ENCODE results near the gene GID4.
"Not testable (repeated sequence)": the region's sequence is repeated elsewhere in the genome, so short reads cannot be mapped to it uniquely, and the experiment has no call there.

GID4 gene

DNA sequence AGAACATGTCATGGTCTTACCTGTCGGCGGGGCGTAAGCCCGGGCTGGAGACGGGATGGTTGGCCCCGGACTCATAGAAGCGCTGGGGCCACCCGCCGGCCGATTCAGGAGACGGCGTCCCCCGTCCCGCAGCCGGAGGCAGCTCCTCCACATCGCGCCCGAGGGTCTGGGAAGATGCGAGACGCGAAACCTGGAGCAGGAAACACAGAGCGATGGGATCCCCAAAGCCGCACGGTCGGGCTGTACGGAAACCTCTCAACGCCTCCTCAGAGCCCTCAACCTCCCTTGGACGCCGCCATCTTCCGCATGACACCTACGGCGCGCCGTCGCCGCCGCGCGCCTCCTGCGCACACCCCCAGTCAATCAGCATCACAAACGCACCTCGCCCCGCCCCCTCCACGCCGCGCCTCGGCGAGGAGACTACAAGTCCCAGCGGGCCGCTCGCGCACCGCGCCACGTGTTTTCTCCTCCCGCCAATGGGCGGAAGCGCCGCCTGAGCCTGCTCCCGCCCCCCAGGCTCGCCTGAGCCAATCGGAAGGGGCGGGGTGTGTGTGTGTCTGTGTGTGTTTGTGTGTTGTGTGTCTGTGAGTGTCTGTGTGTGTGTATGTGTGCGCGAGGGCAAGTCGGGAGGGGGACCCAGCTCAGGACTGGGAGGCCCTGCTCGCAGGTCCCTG is at the start of gene GID4, which contains the start of gene ATPAF2:
GID4 (plus strand) TSS at position 548 of the 674 bp plus-strand sequence; CDS start at position 605, 57 bp downstream.
ATPAF2 (minus strand) TSS at position 308 of the 674 bp plus-strand sequence; CDS start at position 153, 155 bp downstream.
- Histone ChIP-seq H3K36me3 (ENCODE audit: control insufficient read depth, insufficient read depth, low read length) (no peaks in the 10 kb centered on the region), H3K9ac (ENCODE audit: low read length) (peak within 1 kb of the TSS; percentile 81), H3K4me1 (ENCODE audit: control insufficient read depth, insufficient read depth, low read length) (peaks cover 17% of the 10 kb centered on the region), H3K4me3 (ENCODE audit: low read depth, low read length) (peak within 1 kb of the TSS; percentile 92), H3K27ac (ENCODE audit: low read depth, low read length) (no peak within 1 kb of the TSS), H3K27me3 (ENCODE audit: control insufficient read depth, insufficient read depth, low read length) (no peaks in the 10 kb centered on the region), H3K9me3 (ENCODE audit: control insufficient read depth, insufficient read depth, low read depth, low read length) (no peaks in the 10 kb centered on the region)

DNA sequence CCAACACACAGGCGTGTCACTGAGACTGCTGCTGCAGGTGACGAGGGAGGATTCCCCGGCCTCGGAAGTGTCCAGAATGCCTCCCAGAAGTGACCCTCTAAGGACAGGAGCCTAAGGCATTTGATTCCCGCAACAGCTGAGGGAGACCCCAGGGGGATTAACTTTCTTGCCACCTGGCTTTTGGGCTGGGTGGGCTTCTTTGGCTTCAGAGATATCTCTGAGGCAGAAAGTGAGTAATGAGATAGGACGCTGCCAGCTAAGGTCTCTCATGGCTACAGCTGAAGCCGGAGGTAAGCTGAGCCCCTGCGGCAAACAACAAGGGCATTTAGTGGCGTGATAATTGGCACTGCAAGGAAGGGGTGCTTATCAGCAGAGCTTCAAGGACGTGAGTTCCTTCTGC is 49.6 kb upstream of the GID4 start:
- H3K9ac ChIP-seq (ENCODE audit: low read length), result no peak overlapping the region

DNA sequence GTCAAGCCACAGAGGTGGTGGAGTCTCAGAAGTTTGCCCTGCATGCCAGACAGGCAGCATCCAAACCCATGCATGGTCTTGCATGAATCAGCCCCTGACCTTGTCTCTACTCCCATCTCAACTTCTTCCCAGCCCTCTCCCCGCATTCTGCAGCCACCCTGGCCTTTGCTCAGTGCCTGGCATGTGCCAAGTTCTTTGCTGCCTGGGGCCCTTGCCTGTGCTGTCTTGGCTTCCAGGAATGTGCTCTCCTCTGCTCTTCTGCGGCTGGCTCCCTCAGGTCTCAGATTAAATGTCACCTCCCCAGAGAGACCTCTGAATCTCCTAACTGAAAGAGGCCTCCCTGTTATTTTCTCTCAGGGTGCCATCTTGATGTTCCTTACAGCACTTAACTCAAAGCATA is 48.9 kb upstream of the GID4 start:
- H3K9ac ChIP-seq (ENCODE audit: low read length), result no peak overlapping the region
- peaks cover 4% of the 10 kb centered on the region; the same call in 1 of the 2 replicates for H3K4me1 ChIP-seq (ENCODE audit: control insufficient read depth, insufficient read depth, low read length)
- no peak overlapping the region for H3K4me3 ChIP-seq (ENCODE audit: low read depth, low read length)

More for the DNA sequence above, 49.6 kb upstream of the GID4 start:
- Histone ChIP-seq H3K4me3 (ENCODE audit: low read depth, low read length) (no peak overlapping the region), H3K27me3 (ENCODE audit: control insufficient read depth, insufficient read depth, low read length) (no peaks in the 10 kb centered on the region), H3K36me3 (ENCODE audit: control insufficient read depth, insufficient read depth, low read length) (no peaks in the 10 kb centered on the region), H3K4me1 (ENCODE audit: control insufficient read depth, insufficient read depth, low read length) (peaks cover 3% of the 10 kb centered on the region; the same call in 1 of the 2 replicates), H3K27ac (ENCODE audit: low read depth, low read length) (no peak overlapping the region), H3K9me3 (ENCODE audit: control insufficient read depth, insufficient read depth, low read depth, low read length) (no peaks in the 10 kb centered on the region)

DNA sequence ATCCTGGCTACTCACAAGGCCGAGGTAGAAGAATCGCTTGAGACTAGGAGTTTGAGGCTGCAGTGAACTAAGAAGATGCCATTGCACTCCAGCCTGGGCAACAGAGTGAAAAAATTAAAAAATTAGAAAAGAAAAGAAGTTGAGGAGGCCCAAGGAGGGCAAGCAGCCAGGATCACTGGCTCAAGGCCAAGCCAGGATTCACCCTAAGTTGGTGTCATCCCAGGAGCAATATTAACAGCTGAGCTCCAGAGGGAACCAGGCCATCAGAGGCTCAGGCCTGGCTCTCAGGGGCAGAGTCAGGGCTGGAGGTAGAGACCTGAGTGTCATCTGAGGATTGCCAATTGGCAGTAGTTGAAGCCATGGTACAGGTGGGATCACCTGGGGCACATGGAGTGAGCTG is 45.8 kb upstream of the GID4 start:
- Histone ChIP-seq H3K9ac (ENCODE audit: low read length) (no peak overlapping the region), H3K4me3 (ENCODE audit: low read depth, low read length) (no peak overlapping the region), H3K27ac (ENCODE audit: low read depth, low read length) (no peak overlapping the region), H3K4me1 (ENCODE audit: control insufficient read depth, insufficient read depth, low read length) (peaks cover 4% of the 10 kb centered on the region; the same call in 1 of the 2 replicates), H3K27me3 (ENCODE audit: control insufficient read depth, insufficient read depth, low read length) (no peaks in the 10 kb centered on the region), H3K36me3 (ENCODE audit: control insufficient read depth, insufficient read depth, low read length) (no peaks in the 10 kb centered on the region), H3K9me3 (ENCODE audit: control insufficient read depth, insufficient read depth, low read depth, low read length) (no peaks in the 10 kb centered on the region)

More for the DNA sequence above, 48.9 kb upstream of the GID4 start:
- no peaks in the 10 kb centered on the region for H3K36me3 ChIP-seq (ENCODE audit: control insufficient read depth, insufficient read depth, low read length)
- no peak overlapping the region for H3K27ac ChIP-seq (ENCODE audit: low read depth, low read length)
- no peaks in the 10 kb centered on the region for H3K27me3 ChIP-seq (ENCODE audit: control insufficient read depth, insufficient read depth, low read length)
- no peaks in the 10 kb centered on the region for H3K9me3 ChIP-seq (ENCODE audit: control insufficient read depth, insufficient read depth, low read depth, low read length)

DNA sequence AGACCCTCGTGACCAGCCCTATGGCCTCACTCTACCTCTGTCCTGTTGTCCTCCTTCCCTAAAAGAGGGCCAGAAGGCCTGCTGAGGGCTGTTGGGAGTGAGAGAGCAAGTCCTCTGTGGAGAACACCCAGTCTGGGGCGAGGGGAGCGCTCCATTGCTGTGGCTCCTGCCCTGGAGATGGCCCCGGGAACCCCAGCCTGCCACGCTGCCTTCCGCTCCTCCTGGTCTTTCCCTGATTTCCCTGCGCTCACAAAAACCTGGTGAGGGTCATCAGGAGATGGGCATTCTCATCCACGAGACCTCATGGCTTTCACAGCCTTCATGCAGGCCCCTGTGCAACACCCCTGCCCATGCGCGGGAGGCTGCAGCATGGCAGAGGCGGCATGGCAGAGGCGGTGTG is 45.4 kb upstream of the GID4 start:
- Histone ChIP-seq H3K9me3 (ENCODE audit: control insufficient read depth, insufficient read depth, low read depth, low read length) (no peaks in the 10 kb centered on the region), H3K4me1 (ENCODE audit: control insufficient read depth, insufficient read depth, low read length) (peaks cover 4% of the 10 kb centered on the region; the same call in 1 of the 2 replicates), H3K9ac (ENCODE audit: low read length) (no peak overlapping the region), H3K27ac (ENCODE audit: low read depth, low read length) (no peak overlapping the region), H3K36me3 (ENCODE audit: control insufficient read depth, insufficient read depth, low read length) (no peaks in the 10 kb centered on the region), H3K4me3 (ENCODE audit: low read depth, low read length) (no peak overlapping the region), H3K27me3 (ENCODE audit: control insufficient read depth, insufficient read depth, low read length) (no peaks in the 10 kb centered on the region)

DNA sequence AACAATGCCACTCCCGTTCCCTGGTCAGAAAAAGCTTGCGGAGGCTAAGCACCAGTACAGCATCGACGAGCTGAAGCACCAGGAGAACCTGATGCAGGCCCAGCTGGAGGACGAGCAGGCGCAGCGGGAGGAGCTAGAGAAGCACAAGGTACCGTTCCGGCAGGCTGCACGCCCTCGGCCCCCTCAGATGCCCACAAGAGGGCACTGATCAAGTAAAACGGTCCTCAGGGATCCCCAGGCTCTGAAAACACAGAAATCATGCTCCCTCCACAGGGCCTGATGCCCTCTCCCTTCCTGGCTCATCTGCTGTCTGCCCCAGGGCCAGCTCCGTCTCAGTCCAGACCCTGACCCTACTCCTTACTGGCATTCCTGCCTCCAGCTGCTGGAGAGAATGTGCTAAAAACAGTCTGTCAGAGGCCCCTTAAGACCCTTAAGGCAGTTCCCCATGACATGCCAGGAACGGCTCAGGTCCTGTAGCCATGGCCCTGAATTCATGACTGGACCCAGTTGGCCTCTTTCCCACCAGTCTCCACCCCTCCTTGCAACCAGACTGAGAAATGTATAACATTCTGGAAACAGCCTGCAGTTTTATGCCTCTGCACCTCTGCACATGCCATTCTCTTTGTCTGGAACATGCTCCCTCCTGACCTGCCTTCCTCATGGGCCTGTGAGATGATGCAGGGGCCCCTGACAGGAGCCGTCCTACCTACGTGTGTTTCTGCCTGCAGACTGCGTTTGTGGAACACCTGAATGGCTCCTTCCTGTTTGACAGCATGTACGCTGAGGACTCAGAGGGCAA is 44.7 kb upstream of the GID4 start:
- Histone ChIP-seq H3K27ac (ENCODE audit: low read depth, low read length) (no peak overlapping the region), H3K9me3 (ENCODE audit: control insufficient read depth, insufficient read depth, low read depth, low read length) (no peaks in the 10 kb centered on the region), H3K9ac (ENCODE audit: low read length) (no peak overlapping the region), H3K36me3 (ENCODE audit: control insufficient read depth, insufficient read depth, low read length) (no peaks in the 10 kb centered on the region), H3K4me3 (ENCODE audit: low read depth, low read length) (no peak overlapping the region), H3K27me3 (ENCODE audit: control insufficient read depth, insufficient read depth, low read length) (no peaks in the 10 kb centered on the region), H3K4me1 (ENCODE audit: control insufficient read depth, insufficient read depth, low read length) (peaks cover 4% of the 10 kb centered on the region; the same call in 1 of the 2 replicates)

DNA sequence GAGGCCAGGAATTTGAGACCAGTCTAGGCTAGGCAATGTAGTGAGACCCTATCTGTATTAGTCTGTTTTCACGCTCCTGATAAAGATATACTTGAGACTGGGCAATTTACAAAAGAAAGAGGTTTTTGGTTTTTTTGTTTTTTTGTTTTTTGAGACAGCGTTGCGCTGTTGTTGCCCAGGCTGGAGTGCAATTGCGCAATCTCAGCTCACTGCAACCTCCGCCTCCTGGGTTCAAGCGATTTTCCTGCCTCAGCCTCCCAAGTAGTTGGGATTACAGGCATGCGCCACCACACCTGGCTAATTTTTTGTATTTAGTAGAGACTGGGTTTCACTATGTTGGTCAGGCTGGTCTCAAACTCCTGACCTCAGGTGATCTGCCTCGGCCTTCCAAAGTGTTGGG is 43.3 kb upstream of the GID4 start:
- H3K27me3 ChIP-seq (ENCODE audit: control insufficient read depth, insufficient read depth, low read length); H3K27ac ChIP-seq (ENCODE audit: low read depth, low read length); H3K4me3 ChIP-seq (ENCODE audit: low read depth, low read length); H3K9ac ChIP-seq (ENCODE audit: low read length); H3K36me3 ChIP-seq (ENCODE audit: control insufficient read depth, insufficient read depth, low read length); H3K9me3 ChIP-seq (ENCODE audit: control insufficient read depth, insufficient read depth, low read depth, low read length); H3K4me1 ChIP-seq (ENCODE audit: control insufficient read depth, insufficient read depth, low read length): not testable (repeated sequence)

DNA sequence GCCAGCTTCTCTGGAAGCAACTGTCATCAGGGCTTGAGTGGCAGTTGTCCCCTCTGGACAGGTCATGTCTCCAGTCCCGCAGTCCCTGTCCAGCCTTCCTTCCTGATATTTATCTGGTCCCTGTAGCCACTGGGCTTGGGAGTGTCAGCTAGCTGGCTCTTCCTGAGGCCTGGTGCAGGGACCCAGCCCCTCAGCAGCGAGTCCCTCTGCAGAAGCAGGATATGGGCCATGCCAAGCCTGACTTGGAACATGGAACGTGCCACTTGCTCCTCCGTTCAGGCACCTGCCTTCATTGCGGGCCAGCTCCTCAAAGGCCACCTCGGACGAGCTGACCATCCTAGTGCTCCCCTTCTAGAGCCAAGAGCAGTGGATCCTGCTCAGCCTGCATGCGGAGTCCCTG is 40.3 kb upstream of the GID4 start:
- Histone ChIP-seq H3K4me3 (ENCODE audit: low read depth, low read length) (no peak overlapping the region), H3K27ac (ENCODE audit: low read depth, low read length) (no peak overlapping the region), H3K9me3 (ENCODE audit: control insufficient read depth, insufficient read depth, low read depth, low read length) (no peaks in the 10 kb centered on the region), H3K27me3 (ENCODE audit: control insufficient read depth, insufficient read depth, low read length) (no peaks in the 10 kb centered on the region), H3K4me1 (ENCODE audit: control insufficient read depth, insufficient read depth, low read length) (peaks cover 4% of the 10 kb centered on the region; the same call in 1 of the 2 replicates), H3K36me3 (ENCODE audit: control insufficient read depth, insufficient read depth, low read length) (no peaks in the 10 kb centered on the region), H3K9ac (ENCODE audit: low read length) (no peak overlapping the region)

DNA sequence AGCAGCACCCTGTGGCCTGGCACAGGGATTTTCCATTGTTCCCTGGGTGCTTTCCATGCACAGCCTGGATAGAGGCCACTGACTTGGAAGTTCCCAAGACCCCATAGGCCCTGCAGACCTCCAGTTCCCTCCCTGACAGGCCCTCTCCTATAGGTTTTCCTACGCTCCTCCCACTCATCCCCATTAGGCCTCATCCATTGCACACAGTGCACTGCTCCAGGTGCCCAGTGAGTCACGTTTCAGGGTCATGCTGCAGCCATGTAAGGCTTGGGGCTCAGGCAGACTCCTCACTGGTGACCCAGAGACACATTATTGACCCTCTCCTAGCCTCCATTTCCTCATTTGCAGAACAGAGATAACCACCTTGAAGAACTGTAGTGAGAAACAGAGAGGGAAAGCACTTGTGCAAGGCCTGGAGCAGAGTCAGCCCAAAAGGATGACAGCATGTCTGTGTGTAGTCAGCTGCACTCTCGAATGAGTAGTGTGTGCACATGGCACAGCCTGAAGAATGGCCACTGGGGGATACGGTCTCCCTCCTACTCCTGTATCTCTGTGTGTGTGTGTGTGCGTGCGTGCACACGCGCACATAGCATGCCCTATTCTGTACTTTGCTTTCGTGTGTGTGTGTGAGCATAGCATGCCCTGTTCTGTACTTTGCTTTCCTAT is 39.7 kb upstream of the GID4 start:
- Histone ChIP-seq H3K4me3 (ENCODE audit: low read depth, low read length) (no peak overlapping the region), H3K36me3 (ENCODE audit: control insufficient read depth, insufficient read depth, low read length) (no peaks in the 10 kb centered on the region), H3K9me3 (ENCODE audit: control insufficient read depth, insufficient read depth, low read depth, low read length) (no peaks in the 10 kb centered on the region), H3K4me1 (ENCODE audit: control insufficient read depth, insufficient read depth, low read length) (peaks cover 2% of the 10 kb centered on the region; the same call in 1 of the 2 replicates), H3K9ac (ENCODE audit: low read length) (no peak overlapping the region), H3K27me3 (ENCODE audit: control insufficient read depth, insufficient read depth, low read length) (no peaks in the 10 kb centered on the region), H3K27ac (ENCODE audit: low read depth, low read length) (no peak overlapping the region)

DNA sequence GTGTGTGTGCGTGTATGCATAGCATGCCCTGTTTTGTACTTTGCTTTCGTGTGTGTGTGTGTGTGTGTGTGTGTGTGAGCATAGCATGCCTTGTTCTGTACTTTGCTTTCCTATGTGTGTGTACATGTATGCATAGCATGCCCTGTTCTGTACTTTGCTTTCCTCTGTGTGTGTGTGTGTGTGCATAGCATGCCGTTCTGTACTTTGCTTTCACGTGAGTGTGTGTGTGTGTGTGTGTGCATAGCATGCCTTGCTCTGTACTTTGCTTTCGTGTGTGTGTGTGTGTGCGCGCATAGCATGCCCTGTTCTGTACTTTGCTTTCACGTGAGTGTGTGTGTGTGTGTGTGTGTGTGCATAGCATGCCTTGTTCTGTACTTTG is 39.2 kb upstream of the GID4 start:
- Histone ChIP-seq H3K27me3 (ENCODE audit: control insufficient read depth, insufficient read depth, low read length) (no peaks in the 10 kb centered on the region), H3K9me3 (ENCODE audit: control insufficient read depth, insufficient read depth, low read depth, low read length) (no peaks in the 10 kb centered on the region), H3K4me3 (ENCODE audit: low read depth, low read length) (no peak overlapping the region), H3K9ac (ENCODE audit: low read length) (no peak overlapping the region), H3K36me3 (ENCODE audit: control insufficient read depth, insufficient read depth, low read length) (no peaks in the 10 kb centered on the region), H3K27ac (ENCODE audit: low read depth, low read length) (no peak overlapping the region), H3K4me1 (ENCODE audit: control insufficient read depth, insufficient read depth, low read length) (no peaks in the 10 kb centered on the region)

DNA sequence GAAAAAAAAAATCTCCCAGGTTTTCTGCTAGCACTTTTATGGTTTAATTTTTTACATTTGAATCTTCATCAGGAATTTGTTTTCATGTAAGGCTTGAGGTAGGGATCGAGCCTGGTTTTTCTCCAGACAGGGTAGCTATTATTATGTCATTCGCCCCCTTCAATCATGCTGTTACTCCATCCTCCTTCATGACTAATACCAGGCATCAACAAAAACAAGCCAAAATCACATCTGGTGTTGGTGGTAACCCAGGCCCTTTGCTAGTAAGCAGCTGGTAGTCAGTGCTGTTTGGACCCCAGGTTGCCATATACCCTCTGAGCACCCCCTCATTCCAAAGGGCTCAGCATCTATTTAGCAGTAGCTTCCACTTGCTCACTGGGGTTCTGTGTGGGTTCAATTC is 37.0 kb upstream of the GID4 start:
- H3K9me3 ChIP-seq (ENCODE audit: control insufficient read depth, insufficient read depth, low read depth, low read length), result no peaks in the 10 kb centered on the region
- no peaks in the 10 kb centered on the region for H3K36me3 ChIP-seq (ENCODE audit: control insufficient read depth, insufficient read depth, low read length)
- no peak overlapping the region for H3K27ac ChIP-seq (ENCODE audit: low read depth, low read length)
- no peak overlapping the region for H3K9ac ChIP-seq (ENCODE audit: low read length)
- peaks cover 5% of the 10 kb centered on the region; the same call in 1 of the 2 replicates for H3K4me1 ChIP-seq (ENCODE audit: control insufficient read depth, insufficient read depth, low read length)
- H3K4me3 ChIP-seq (ENCODE audit: low read depth, low read length), result no peak overlapping the region
- H3K27me3 ChIP-seq (ENCODE audit: control insufficient read depth, insufficient read depth, low read length), result 0 out of 2 replicates have a peak, but pooled peaks cover 3% of the 10 kb centered on the region
